GM19023 (cell line): ENCODE data around the gene CYTH4.

Experiments used
- ATAC-seq: cut with Tn5 transposase; IDR thresholded peaks from one replicate; pipeline ENCODE4 v1.9.1; 2021; ENCODE audit warnings: mild to moderate bottlenecking, moderate library complexity; ENCODE audit not compliant: unreplicated experiment

The CYTH4 gene

DNA sequence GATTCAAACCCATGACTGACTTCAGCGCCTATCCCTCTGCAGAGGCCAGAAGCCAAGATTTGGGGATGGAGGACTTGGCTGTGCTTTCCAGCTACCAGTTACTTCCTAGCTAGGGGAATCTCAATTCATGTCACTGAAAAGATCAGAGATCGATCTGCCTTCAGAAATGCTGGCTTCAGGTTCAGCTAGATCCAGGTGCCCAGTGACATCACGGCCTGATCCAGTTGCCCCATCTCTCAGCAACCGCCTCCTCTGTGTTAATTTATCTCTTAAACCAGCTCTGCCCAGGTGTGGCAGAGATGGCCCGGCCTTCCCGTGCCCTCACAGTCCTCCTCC is 24.2 kb downstream of the CYTH4 start:
- ATAC-seq: no peak

DNA sequence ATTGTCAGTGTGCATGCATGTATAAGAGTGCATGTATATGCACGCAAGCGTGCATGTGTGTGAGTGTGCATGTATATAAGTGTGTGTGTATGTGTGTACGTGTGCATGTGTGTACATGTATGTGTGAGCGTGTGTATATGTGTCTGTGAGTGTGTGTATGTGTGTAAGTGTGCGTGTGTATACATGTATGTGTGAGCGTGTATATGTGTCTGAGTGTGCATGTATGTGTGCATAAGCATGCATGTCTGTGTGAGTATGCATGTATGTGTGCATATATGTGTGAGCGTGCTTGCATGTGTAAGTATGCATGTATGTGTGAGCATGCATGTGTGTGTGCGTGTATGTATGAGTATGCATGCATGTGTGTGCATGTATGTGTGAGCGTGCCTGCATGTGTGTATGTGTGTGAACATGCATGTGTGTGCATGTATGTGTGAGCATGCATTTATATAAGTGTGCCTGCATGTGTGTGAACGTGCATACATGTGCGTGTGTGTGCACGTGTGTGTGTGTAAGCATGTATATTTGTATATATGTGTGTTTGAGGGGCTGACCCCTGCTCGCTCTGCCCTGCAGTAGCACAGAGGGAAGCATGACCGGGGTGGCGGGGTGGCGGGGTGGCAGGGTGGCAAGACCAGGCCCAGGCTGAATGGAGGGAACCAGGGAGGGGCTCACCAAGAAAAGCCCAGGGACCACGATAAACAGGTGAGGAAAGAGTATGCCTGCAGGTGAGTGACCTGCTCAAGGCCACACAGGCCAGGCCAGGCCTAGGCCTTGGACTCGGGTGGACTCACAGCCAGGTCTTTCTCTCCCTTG is 26.3 kb downstream of the CYTH4 start:
- ATAC-seq: no peak

DNA sequence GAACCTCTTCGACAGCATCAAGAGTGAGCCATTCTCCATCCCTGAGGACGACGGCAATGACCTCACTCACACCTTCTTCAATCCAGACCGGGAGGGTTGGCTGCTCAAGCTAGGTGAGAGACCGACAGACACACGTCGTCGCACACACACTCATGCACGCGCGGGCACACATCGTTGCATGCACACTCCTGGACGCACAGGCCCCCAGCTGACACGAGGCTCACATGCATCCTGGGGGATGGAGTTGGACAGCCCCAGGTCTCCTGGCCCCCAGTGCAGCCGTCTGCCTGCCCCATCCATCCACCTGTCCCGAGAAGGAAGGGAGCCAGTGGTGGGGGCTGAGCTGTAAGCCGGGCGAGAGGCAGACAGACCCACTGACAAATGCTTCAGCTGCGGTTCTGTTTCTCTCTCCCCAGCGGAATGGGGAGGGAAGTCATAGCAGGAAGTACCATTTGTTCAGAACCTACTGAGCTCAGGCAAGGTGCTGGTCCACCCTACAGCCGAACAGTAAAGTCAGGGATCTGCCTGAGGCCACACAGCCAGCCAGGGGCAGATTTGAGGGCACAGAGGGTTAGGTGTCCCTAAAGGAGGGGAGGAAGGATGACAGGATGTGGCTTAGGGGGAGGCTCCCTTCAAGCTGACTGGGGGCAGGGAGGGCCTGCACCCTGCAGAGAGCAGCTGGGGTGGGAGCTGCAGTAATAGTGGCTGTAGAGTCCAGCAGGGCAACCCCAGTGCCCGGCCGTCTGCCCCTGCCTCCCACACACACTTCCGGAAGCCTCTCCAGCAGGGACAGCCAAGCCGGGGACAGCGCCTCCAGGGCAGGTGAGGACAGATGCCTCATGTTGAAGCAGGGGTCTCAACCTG is 27.1 kb downstream of the CYTH4 start:
- no peak for ATAC-seq

- no peak for ATAC-seq
Observed at GRCh38 chr22:37310075-37310606, 27.8 kb downstream of the CYTH4 start.

- no peak for ATAC-seq
Observed at GRCh38 chr22:37310815-37311595, 28.7 kb downstream of the CYTH4 start.

DNA sequence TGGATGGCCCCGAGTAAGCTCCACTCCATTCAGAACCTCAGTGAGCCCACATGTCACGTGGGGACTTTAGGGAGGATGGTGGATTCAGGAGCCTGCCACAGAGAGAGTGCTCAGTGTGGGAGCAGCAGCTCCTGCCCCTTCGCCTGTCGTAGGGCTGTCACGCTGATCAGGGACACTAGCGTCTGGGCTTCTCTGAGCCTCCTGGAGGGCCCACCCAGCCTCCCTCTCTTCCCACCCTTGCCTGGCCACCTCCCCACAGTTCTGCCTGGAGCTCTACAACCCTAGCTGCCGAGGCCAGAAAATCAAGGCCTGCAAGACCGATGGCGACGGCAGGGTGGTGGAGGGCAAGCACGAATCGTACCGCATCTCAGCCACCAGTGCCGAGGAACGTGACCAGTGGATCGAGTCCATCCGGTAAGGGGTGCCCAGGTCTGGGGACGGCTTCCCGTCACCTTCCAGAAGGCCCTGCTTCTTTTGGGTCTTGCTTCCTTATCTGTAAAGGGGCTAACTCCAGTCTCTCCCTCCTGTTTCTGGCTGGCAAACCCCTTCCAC is 29.5 kb downstream of the CYTH4 start:
- ATAC-seq: no peak

- ATAC-seq: no peak
Observed at GRCh38 chr22:37312549-37313183, 30.4 kb downstream of the CYTH4 start.

GRCh38 chr22:37313376-37314314 is 31.3 kb downstream of the CYTH4 start:
- ATAC-seq: no peak

DNA sequence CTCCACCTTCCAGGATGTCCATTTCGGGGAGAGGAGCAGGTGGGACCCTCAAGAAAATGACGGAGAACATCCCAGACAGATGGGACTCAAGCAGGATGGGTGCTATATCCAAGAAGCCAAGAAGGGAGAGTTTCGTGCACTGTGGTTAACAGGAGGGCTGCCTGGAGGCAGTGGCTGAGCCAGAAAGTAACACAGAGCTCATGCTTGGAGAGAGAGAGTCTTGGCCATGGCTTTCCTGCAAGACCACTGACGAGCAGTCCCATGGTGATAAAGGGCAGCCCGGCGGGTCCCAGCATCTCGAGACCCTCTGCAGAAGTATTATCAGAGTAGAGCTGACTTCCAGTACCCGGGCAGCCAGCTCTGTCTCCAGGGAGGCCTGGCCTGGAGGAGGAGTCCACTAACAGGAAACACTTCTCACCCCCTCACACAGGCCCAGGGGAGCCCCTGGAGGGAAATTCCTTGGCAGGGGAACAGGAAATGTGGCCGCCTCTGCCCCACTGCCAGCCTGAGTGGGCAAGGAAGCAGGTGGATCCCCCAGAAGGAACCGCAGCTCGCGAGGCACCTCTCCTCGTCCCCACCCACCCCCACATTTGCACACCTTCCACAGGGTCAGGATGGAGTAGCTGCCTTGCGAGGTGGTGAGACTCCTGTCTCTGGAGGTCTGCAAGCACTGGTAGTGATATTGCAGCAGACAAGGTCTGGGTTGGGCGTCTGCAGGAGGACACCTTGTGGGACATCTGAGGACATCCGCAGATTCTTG is 32.2 kb downstream of the CYTH4 start:
- ATAC-seq: no peak

DNA sequence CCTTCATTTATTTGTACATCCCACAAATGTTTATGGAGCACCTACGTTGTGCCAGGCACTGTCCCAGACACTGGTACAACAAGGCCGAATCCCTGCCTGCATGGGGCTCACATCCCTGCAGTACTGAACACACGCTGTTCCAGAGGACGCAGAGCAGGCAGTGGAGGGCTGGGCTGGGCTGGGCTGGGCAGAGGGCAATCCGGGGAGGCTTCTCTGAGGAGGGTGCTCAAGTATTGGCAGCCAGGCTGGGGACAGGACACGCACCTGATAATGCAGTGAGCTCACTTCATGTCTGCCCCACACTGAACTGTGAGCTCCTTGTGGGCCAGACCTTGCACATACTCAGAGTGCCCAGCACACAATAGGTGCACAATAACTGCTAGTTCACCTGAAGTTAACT is 34.1 kb downstream of the CYTH4 start:
- no peak for ATAC-seq

GRCh38 chr22:37316875-37317371 is 34.6 kb downstream of the CYTH4 start:
- ATAC-seq: no peak

GRCh38 chr22:37317698-37318210 is 35.4 kb downstream of the CYTH4 start:
- ATAC-seq: no peak

DNA sequence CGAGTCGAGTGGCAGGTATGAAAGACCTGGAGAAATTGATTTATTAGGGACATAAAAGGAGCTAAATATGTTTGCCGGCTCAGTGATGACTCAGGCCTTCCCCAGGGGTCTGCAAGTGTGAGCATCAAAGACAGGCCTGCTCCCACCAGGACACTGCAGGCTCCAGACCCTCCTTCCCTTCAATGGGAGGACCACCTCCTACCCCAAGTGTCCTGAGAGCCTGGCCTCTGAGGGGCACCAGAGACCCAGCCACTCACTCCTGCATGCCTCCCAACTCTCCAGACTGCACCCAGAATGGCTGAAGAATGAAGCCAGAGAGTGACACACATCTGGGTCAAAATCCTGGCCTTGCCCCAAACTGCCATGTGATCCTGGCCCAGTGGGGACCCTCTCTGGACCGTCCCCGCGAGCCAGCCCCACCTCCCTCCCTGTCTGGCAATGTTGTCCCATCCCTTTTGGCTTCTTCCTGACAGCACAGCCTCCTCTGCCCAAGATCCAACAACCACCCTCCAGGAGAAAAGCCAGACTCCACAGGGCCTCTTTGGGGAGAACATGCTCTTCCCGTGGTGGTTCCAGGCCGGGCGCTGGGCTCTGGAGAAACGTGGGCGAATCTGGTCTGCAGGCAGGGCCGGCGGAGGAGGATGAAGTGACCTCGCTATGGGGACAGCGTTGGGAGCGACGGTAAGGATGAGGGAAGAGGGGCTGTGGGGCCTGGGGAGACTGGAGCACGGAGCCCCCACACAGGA is 36.2 kb downstream of the CYTH4 start:
- no peak for ATAC-seq

GRCh38 chr22:37319469-37319868 is 37.2 kb downstream of the CYTH4 start:
- ATAC-seq: no peak

GRCh38 chr22:37320726-37321677 is 38.7 kb downstream of the CYTH4 start:
- ATAC-seq: no peak

GRCh38 chr22:37324340-37325038 is 42.2 kb downstream of the CYTH4 start:
- ATAC-seq: no peak
